Ishikawa (cell line): Measurements from ENCODE around the gene TSPAN7.

Source experiments
- CEBPB ChIP-seq: IDR thresholded peaks from 2 replicates; pipeline ENCODE4 v1.6.1; 2012
- EP300 ChIP-seq: IDR thresholded peaks from 2 replicates; pipeline ENCODE4 v1.6.1; 2012; ENCODE audit warnings: borderline replicate concordance
- NFIC ChIP-seq: IDR thresholded peaks from 2 replicates; pipeline ENCODE4 v1.6.1; 2012
- USF1 ChIP-seq: IDR thresholded peaks from 2 replicates; pipeline ENCODE4 v1.6.1; 2012

- TF ChIP-seq USF1 = no peak
- no peak for TF ChIP-seq EP300
- no peak for TF ChIP-seq CEBPB
- TF ChIP-seq NFIC = no peak
Measured at GRCh38 chrX:38563030-38563429, 1.7 kb downstream of the TSPAN7 start.
